GM21576 (cell line): ENCODE results near the gene IL1RL1.

Experiments
- ATAC-seq: cut with Tn5 transposase; IDR thresholded peaks from one replicate; pipeline ENCODE4 v1.9.1; 2021; ENCODE audit warnings: mild to moderate bottlenecking, moderate library complexity; ENCODE audit not compliant: unreplicated experiment

Gene IL1RL1

DNA sequence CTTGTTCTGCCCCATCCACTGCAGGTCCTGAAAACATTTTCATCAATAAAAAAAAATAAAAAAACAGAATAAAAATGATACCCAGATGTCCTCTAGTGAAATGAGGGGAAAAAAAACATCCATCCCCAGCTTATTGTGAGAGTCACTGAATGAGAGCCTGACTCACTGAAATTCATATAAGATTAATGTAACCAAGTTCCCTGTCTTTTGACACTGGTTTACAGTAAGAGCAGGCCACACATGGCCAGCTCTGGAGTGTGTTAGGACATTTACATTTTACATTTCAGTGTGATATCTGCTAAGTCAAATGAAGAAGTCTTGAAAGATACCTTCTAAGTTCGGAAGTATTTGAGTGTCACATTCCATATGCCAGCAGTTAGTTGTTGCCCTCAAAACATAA, 23.1 kb downstream of the IL1RL1 start:
- ATAC-seq: no peak

- no peak for ATAC-seq
Observed at GRCh38 chr2:102335871-102336366, 24.6 kb downstream of the IL1RL1 start.

GRCh38 chr2:102336502-102336945, 25.2 kb downstream of the IL1RL1 start:
- ATAC-seq: no peak

DNA sequence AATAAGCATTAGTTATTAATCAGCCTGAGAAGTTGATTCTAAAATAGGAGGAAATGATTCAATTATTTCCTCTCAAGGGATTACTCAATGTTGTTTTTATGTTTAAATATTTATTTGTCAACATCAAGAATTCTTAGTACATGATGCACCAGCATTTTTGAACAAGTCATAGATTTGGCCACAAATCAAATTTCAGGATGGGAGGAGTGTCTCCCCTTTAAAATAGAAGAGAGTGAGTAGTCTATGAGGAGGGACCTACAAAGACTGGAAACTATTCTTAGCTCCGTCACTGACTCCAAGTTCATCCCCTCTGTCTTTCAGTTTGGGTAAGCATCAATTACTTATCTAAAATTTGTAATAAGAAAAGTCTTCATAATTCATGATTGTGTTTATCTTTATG, 25.6 kb downstream of the IL1RL1 start:
- no peak for ATAC-seq

GRCh38 chr2:102337481-102338386, 26.4 kb downstream of the IL1RL1 start:
- ATAC-seq: no peak

GRCh38 chr2:102340778-102341177, 29.4 kb downstream of the IL1RL1 start:
- no peak for ATAC-seq

DNA sequence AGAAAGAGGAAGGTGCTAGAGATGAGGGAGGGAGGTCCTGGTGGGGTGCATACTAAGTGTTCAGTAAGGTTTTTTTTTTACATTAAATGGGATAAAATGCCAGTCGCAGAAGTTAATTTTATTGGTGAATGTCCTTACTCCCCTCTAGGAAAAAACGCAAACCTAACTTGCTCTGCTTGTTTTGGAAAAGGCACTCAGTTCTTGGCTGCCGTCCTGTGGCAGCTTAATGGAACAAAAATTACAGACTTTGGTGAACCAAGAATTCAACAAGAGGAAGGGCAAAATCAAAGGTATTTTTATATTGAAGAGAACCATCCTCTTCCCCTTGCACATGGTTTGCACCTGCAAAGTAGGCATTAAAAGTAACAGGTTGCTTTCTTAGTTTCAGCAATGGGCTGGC, 31.5 kb downstream of the IL1RL1 start:
- no peak for ATAC-seq

GRCh38 chr2:102344397-102344796, 33.0 kb downstream of the IL1RL1 start:
- ATAC-seq: no peak

DNA sequence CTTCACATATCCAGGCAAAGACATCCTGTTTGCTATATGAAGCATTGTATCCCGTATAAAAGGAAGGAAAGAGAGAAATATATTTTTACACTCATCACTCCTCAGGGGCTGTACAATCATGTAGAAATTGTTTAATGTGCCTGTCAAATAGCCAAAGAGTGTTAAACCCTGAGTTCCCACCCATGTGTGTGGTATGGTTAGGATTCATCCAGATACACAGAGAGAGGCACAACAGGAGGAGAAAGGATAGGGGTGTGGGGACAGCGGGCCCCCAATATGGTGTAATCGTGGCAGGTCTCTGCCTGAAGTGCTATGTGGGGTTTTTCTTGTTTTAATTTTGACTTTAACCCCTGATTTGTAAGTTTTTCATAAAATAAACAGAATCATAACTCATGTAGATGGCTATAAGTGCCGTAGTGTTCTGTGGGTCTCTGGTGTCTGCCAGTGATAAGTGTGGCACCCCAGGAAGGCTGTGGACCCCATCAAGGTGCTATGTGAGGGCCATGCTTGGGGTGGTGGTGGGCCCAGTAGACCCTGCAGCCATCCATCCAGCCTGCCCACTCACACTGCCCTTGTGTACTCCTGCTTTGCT, 34.1 kb downstream of the IL1RL1 start:
- ATAC-seq: no peak

DNA sequence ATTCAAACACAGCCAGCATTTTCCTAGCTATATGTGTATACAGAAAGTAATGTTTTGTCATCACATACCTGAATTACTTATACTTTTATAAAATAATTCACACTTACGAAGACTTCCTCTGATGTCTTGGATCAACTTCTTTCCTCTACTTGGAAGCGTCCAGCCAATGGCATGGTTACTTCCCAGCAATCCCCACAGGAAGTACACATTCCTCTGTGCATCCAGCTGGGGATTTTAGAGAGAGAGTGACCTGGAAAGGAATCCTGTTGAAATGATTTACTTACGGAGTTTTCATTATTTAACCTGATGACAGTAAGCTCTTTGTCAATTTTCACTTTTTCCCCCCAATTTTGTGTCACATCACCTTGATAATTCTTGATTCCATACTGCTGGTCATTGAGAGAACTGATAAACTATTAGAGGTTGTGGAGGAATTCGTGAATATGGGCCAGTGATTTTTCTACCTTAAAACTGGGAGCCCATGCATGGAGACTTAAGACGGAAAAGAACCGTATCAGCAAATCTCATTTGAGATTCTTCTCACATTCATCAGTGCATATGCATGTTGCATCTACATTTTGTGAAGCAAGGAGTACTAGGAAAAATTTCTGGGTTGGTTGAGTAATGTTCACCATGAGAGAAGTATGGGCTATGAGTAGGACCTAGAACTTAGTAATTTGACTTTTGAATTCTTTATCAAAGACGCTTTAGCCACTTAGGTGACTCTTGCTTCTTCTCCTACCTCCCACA, 35.2 kb downstream of the IL1RL1 start:
- no peak for ATAC-seq

DNA sequence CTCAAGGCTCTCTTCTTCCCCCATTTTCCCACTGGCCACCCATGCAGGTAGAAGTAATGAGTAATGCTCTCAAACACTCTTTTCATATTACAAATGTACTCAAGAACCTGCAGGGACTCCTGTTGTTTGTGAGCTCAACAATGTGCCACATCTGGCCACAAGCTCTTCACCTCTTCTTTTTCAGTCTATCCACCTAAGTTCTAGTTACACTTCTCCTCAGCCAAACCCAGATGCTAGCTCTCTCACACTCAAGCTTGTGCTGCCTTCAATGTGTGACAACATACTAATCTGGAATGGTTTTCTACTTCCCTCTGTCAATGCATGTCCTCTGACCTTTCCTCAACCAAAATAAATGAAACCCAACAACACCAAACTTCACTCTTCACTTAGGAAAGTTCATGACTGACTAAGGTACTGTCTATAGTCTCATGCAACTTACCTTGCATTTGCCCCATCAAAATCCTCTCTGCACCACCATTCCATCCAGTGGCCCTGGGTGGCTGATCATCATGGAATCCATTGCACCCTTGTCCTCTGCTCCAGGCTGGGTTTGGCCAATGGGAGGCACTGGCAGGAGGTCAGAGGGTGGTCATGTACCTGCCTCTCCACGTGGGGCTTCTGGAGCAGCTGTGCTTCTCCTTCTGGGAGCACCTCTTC, 38.9 kb downstream of the IL1RL1 start:
- ATAC-seq: no peak

- peak; percentile 87 for ATAC-seq
Observed at GRCh38 chr2:102355526-102356380, 44.4 kb downstream of the IL1RL1 start, which contains the start of gene IL18R1. IL18R1 (plus strand) TSS chr2:102355796; CDS start chr2:102362661, 6,865 bp downstream.

DNA sequence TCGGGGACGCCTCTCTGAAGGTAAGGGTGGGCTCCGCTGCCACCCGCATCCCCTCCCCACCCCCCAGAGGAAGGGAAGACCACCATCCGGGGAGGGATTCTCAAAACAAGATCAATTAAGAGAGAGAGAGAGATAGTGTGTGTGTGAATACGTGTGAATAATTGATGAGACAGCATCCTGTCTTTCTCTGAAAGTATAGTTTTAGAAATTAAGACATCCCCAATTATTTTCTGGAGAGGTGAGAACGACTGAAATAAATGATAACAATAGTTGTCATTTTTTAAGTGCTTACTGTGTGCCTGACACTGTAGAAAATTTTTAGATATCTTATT, 45.0 kb downstream of the IL1RL1 start:
- peak; percentile 5 for ATAC-seq

- no peak for ATAC-seq
Observed at GRCh38 chr2:102356741-102357140, 45.4 kb downstream of the IL1RL1 start.

- peak; percentile 34 for ATAC-seq
Observed at GRCh38 chr2:102357937-102358336, 46.6 kb downstream of the IL1RL1 start.

DNA sequence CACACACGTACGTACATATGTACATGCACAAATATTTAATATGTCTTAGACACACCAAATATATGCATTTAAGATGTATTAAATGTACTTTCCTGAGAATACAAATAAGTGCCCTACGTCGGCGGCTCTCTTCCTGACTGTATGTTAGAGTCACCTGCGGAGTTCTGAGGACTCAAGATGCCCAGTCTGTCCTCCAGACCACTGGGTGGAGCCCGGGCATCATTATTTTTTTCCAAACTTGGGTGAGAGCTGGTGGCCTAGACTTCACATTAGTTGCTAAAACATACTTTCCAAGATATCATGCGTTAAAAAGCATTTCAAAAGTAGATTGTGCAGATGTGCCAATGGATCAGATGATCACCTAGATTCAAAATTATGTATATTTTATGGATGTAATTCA, 47.1 kb downstream of the IL1RL1 start:
- ATAC-seq: no peak

GRCh38 chr2:102359527-102359926, 48.2 kb downstream of the IL1RL1 start:
- no peak for ATAC-seq

DNA sequence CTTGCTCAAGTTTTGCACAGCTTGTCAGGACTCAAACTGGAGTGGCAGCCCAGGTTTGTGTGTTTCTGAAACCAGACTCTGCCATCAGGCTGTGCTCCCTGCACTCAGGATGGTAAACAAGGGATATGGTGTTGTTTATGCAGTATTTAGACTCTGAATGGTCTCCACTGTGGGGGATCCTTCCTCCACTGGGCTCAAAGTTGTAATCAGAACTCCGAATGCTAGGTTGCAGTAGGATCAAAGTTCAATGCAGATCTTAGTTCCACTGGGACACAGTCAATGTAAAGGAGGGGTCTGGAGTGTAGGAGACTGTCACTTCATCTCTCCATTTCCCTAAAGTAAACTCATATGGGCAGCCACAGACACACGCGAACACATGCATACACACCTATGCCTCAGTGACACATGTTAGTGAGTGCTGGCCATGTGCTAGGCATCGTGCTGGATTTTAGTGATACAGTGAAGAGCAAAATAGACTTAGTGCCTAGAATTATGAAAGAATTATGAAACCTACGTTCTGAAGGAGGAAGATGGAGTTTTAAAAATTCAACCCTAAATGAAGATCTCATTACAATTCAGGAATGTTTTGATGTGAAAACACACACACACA, 50.4 kb downstream of the IL1RL1 start:
- no peak for ATAC-seq

GRCh38 chr2:102365763-102366162, 54.4 kb downstream of the IL1RL1 start:
- no peak for ATAC-seq
